NOMO-1 treated with DMSO at 0.1 percent for 48 hours (cell line): ENCODE data around the gene ILF2.
A peak's percentile ranks its signal among the peaks of the same experiment; 100 is the strongest.
"Not testable (repeated sequence)": the region's sequence is repeated elsewhere in the genome, so short reads cannot be mapped to it uniquely, and the experiment has no call there.

Experiments
- DNase-seq: peaks from one replicate; lab custom pipeline; 2025; ENCODE audit not compliant: unreplicated experiment; lab: John Stamatoyannopoulos, UW

ILF2 gene

DNA sequence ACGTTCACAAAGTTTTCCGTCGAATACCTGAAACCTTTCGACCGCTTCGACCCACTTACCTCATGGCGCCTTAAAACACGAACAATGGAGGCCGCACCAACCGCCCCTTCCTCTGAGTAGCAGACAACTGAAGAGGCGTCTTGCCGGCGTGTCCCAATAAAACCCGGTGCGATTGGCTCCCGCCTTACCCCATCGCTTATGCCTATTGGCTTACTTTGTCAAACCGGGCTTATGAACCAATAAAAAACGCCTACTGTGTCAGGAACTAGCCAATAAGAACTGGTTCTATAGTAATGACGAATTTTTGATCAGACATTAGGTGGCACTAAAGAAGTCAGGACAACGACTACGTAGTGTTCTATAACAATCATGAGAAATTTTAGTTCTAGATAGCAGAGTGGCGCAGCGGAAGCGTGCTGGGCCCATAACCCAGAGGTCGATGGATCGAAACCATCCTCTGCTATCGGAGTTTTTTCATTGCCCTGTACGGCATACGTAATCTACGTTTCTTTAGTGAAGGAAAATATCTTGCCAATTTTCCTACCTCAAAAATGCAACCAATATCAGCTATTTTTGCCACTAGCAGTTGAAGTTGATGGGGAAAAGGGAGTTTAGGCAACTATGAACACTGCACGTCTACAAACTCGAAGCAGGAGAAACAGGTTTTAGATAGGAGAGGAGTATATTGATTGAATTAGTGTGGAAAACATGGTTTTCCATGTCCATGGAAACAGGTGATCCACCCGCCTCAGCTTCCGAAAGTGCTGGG, at the start of gene ILF2:
Gene ILF2 (minus strand): TSS at position 135 of the 769 bp plus-strand sequence. CDS start 71 bp downstream, at position 64.
- peak; percentile 99 for DNase-seq

DNA sequence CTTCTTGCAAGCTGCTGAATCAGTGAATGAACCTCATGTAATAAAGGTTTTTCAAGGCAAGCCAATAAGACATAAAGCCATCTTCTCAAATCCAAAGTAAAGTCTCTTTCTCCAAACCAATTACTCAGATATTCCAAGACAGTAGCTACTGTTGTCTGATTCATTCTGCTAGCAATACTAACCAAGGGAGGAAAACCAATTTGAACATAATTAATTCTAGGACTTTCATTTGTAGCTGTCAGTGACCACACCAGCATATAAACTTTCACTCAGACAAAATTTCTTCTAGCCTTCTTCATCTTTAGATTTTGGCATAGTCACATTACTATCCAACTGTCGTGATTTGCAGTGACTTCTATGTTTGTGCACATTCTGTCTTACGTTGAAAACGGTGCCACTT, 46.5 kb upstream of the ILF2 start:
- DNase-seq = no peak

DNA sequence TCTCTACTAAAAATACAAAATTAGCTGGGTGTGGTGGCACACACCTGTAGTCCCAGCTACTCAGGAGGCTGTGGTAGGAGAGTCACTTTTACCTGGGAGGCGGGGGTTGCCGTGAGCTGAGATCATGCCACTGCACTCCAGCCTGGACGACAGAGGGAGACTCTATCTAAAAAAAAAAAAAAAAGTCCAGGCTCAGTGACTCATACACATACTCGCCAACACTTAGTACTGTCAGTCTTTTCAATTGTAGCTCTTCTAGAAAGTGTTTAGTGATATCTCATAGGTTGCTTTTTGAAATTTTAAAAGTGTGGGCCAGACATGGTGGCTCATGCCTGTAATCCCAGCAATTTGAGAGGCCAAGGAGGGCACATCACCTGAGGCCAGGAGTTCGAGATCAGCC, 45.4 kb upstream of the ILF2 start:
- not testable (repeated sequence) for DNase-seq

DNA sequence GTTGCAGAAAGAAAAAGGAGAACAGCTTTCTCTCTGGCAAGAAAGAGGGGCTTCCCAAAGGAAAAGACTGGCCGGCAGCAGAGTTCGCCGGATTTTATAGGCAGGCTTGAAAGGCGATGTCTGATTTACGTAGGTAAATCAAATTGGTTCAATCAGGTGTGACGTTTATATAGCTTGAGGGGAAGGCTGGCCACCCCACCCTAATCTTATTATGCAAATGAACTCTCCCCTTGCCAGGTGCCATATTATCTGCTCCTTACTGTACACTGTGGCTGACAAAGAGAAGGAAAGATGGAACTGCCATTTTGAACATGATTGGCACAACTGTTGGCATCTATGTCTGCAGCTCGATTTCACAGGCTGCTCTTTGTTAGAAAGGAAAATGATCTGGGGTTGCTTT, 40.2 kb upstream of the ILF2 start:
- no peak for DNase-seq

DNA sequence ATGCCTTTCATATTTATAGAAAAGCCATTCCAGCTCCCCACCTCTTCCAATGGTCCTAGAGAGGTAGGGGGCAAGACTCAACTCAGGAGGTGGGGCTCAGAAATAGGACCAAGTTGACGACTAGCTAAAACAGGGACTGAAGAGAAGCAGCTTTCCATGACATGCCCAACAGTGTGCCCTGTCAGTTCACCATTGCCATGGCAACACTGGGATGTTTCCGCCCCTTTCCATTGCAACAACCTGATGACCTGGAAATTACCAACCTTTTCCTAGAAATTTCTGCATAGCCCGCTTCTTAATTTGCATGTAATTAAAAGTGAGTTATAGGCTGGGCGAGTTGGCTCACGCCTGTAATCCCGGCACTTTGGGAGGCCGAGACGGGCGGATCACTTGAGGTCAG, 34.7 kb upstream of the ILF2 start:
- DNase-seq = no peak

DNA sequence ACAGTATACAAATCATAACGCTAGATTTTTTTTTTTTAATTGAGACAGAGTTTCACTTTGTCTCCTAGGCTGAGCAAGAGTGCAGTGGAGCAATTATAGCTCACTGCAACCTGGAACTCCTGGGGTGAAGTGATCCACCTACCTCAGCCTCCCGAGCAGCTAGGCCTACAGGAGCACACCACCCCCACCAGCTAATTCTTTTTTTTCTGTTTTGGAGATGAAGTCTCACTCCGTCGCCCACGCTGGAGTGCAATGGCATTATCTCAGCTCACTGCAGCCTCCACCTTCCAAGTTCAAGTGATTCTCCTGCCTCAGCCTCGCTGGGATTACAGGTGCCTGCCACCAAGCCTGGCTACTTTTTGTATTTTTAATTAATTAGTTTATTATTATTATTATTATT, 29.0 kb upstream of the ILF2 start:
- no peak for DNase-seq

DNA sequence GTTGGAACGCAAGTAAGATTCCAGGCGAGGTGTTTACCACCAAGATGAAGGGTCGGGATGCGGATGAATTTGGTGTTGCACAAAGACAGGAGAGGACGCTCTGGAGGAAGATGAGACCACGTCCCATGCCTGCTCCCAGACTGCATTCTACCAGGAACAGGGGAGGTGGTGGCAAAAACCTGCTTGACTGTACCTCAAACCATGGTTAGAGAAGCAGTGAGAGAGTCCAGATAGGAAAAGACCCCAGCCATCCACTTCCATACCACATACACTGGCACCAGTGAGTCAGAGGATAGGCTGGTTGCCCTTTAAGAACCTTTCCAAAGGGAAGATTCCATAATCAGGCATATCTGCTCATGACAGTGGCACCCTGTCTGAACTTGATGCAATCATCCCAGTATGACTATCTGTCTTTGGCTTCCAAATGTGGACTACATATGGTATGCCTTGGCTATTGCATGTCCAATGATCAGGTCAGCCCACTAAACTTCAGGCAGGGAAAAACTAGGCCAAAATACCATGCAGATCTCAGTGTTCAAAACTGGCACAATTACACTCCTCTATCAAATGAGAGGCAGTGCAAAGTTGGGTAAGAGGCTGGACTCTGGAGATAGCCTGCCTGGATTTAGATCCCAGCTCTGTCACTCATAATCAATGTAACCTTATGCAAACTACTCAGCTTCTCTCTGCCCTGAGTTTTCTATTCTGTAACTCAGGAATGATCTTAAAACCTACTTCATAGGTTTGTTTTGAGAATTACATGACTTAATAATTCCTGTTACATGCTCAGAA, 28.3 kb upstream of the ILF2 start:
- DNase-seq = no peak

DNA sequence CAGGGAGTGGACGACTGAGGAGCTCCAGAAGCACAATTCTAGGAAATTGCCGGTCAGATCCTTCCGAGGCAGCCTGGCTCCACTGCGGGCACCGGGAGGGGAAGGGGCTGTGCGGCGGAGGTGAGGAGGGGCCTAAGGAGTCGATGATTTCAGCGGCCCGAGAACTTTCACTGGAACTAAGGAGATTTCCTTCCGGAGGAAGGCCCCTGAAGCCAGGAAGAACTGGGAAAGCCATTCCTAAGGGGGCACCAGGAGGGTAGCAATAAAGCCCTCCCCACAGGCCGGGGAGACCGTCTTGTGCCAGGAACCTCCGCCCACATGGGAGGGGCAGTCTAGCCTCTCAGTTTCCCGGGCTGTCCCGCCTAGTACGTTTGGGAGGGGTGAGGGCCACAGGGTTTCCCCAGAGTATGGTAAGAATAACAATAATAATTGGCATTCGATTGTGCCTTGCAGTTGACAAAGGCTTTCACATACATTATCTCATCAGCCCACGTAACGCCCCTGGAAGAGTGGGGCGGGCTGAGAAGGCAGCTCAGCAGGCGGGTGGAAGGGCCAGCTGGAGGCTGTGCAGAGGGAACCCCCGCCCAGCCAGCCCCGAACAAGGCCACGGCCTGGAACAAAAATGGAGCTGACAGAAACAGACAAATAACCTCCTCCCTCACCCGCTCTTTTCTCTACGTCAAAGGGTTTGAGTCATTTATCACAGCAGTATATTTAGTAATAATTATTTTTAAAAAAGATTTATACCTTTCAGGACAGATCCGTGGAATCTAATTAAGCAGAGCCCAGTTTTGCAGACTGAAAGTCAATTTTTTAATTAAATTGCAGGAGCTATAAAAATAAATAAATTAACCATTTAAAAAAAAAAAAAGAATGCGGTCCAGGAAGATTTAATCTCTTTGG, 27.5 kb upstream of the ILF2 start:
- no peak for DNase-seq

DNA sequence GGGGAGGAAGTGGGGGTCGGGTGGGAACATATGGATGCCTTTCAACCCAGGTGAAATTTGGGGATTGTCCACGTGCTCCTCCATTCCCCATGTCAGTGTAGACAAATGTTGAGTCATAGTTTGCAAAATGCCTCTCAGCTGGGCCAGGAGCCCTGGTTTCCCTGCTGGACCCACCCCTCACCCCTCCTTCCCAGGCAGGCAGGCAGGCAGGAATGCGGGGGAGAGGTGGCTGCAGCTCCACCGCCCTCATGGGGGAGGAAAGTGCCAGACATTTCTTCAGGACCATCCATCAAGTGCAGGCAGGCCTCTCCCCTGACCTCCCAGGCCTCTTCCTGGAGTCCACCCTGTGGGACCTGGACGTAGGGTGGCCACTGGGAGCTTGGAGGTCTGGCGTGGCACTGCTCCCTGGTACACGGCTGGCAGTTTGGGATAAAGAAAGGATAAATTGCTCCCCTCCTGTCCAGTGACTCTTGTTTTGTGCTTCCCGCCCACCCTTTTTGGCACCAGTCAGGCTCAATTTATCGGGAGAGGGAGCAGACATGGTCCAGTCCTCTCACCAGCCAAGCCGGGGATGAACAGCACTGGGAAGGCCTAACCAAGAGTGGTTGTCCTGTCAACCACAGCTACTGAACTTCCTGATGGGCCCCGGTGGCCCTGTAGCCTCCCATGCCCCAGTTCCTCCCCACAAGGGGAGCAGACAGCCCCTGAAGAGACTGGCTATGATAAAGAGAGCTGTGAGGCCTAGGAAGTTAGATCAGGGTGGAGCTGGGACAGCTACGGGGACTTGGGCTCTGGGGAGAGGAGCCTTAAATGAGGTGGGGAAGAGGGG, 26.6 kb upstream of the ILF2 start:
- no peak for DNase-seq

DNA sequence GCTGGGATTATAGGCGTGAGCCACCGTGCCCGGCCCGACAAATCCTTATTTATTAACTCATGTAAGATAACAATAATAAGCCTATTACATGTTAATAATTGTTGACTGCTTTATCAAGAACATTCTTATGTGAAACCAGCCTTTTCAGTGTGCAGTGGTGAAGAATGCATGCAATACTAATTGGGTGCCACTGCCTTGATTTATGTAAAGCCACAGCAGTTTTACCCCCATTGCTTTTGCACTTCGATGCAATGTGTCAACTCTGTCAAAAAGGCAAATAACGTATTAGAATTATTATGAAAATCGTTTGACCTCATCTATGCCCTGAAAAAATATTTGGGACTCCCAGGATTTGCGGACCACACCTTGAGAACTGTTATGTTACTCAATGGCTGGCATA, 25.9 kb upstream of the ILF2 start:
- no peak for DNase-seq

DNA sequence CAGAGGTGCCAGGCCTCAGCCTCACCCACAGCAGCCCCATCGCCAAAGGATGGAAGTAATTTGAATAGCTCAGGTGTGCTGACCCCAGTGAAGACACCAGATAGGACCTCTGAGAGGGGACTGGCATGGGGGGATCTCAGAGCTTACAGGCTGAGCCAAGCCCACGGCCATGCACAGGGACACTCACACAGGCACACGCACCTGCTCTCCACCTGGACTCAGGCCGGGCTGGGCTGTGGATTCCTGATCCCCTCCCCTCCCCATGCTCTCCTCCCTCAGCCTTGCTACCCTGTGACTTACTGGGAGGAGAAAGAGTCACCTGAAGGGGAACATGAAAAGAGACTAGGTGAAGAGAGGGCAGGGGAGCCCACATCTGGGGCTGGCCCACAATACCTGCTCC, 22.7 kb upstream of the ILF2 start:
- DNase-seq = no peak

DNA sequence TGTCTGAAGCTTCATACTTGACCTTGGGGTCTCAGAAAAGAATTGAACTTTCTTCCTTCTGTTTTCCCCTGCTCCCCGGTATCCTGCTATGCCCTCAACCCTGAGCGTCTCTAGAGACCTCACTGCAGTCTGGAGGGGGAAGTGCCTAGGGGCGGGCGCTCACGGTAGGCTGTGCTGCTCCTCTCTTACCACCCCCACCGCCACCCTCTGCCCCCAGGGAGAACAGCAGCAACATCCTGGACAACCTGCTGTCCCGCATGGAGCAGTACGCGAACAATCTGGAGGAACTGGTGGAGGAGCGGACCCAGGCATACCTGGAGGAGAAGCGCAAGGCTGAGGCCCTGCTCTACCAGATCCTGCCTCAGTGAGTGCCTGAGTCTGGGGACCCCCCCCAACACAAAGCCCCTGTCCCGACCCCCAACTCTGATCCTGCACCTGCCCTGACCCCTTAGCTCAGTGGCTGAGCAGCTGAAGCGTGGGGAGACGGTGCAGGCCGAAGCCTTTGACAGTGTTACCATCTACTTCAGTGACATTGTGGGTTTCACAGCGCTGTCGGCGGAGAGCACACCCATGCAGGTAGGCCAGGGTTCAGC, 18.0 kb upstream of the ILF2 start:
- no peak for DNase-seq

DNA sequence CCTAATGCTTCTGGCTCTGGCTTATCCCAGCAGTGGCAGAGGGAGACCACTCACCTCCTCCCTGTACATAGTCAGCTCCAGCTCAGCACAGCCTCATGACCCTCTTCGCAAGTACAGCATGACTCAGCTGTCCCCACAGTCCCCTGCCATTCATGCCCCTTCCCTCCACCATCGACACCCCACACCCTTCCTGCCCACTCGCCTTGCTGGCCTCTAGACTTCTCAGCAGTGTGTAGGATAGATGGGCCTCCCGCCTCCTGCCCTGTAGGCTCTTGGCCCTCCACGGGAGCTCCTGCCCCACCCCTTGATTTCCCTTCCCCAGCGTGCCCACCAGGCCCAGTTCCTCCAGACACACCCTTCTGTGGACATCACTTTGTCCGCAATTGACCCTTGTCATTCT, 17.5 kb upstream of the ILF2 start:
- DNase-seq = no peak

DNA sequence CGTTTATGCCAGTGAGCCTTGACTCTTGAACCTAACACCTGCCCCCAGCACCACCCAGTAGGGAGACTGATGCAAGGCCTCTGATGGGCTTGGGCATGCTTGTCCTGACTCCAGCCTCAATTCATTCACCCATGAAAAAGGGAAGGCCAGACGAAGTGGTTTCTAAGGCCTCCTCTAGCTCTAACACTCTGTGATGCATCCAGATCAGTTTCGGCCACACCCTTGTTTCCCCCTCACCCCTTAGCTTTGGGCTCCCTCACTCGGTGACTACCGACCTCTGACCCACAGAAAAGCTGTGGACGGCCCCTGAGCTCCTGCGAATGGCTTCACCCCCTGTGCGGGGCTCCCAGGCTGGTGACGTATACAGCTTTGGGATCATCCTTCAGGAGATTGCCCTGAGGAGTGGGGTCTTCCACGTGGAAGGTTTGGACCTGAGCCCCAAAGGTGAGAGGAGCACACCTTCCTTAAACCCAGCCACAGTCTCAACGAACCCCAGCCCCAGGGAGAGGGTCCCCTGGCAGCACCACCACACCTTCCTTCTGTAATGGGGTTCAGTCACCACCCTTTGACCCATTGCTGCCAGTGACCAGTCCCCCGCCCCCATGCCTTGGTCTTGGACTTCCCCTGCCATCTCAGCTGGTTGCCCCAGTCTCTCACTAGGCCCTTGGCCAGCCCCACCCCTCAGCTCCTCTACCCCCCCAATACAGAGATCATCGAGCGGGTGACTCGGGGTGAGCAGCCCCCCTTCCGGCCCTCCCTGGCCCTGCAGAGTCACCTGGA, 16.7 kb upstream of the ILF2 start:
- DNase-seq = no peak

DNA sequence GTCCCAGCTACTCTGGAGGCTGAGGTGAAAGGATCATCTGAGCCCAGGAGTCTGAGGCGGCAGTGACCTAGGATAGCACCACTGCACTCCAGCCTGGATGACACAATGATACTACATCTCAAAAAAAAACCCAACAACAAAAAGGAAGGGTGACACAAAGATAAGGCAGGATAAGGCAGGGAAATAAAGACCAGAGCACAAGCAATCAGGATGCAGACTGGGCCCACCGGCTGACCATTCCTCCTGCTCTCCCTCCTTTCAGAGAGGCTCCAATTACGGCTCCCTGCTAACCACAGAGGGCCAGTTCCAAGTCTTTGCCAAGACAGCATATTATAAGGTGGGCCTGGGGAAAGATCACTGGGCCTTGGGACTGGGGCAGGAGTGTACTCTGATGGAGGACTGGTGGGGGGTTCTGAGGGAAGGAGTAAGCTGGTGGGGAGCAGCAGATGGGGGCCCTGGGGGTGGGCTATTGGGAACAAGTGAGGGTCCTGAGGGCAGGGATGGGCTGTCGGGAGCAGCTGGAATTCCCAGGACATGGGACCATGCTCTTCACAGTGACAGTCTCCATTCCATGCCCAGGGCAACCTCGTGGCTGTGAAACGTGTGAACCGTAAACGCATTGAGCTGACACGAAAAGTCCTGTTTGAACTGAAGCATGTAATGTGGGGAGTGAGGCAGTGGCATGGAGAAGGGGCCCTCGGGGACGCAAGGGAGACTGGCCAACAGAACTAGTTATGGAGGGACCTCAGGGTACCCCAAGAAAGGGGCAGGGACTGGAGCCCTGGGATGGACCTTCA, 14.9 kb upstream of the ILF2 start:
- no peak for DNase-seq

DNA sequence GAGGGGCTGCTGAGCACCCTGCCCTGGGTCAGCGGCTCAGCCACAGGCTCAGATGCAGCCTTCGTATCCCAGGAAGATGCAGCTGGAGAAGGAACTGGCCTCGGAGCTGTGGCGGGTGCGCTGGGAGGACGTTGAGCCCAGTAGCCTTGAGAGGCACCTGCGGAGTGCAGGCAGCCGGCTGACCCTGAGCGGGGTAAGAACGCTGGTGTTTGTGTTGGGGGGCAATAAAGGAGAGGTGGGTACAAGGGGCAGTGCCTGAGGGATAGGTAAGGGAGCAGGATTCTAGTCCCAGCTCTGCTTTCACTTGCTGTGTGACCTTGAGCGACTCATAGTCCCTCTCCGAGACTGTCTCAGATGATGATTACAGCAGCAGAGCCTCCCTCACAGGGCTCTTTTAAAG, 14.1 kb upstream of the ILF2 start:
- DNase-seq = no peak

DNA sequence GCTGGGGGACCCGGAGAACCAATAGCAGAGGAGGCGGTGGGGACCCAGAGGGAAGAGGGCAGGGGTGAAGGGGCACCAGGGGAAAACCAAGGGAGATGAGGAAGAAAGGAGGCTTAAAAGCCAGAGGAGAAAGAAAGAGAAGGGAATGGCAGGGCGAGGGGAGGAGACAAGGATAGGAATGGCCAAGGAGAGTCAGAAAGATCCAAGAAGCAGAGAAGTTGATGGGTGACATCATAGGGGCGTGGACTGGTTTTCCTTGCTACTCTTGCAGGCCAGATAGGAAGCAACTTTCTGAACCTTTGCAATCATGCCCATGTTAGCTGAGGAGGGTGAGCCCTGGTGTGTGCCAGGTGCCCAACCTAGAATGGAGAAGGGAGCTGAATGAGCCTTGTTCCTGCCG, 13.1 kb upstream of the ILF2 start:
- no peak for DNase-seq

DNA sequence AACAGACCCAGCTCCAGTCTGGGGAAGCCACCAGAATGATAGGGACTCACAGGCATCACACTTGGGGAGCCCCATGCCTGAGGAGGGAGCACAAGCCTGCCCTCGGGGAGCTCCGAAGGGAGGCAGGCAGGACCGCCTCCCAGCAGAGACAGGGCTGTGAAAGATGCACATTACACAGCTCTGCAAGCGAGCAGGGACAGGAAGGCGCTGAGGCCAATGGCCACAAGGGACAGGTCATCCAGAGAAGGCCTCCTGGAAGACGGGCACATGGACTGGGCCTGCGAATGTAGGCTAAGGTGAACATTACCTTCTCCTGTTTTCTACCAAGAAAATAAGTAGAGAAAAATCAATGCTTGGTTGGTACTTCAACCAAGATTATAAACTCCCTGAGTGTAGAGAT, 11.9 kb upstream of the ILF2 start:
- no peak for DNase-seq

DNA sequence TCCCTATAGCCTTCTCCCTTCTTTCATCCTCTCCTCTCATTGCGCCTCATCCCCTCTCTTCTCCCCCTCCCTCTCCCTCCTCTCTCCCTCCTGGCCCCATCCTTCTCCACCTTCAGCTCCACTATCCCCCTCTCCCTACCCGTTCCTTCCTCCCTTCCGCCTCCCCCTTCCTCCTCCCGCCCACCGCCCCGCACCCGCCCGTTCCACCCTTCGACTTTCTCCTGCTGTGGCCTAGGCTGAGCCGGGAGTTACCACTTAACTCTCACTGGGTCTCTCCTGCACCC, 9.3 kb upstream of the ILF2 start:
- no peak for DNase-seq
